ENCODE data around the gene HTRA2. TPM values are rescaled to one million over a fixed set of nuclear protein-coding genes. Genes with fewer than 3 reads are reported as not detected.

HTRA2 gene
- total RNA-seq, 1 experiment from 2014 or later: 24.9 TPM

GRCh38 chr2:74554820-74555531, 25.2 kb downstream of the HTRA2 start:
- H3K79me2 ChIP-seq (ENCODE audit: insufficient read depth, low read length): no peaks in the 10 kb centered on the region
- H3K4me2 ChIP-seq (ENCODE audit: insufficient read depth, insufficient read length, low read length): peak overlapping the region; percentile 63
- H3K23me2 ChIP-seq (ENCODE audit: insufficient read length, low read depth, low read length, poor library complexity, severe bottlenecking): peaks cover 20% of the 10 kb centered on the region
- peak; percentile 61 for DNase-seq
- no peak for TF ChIP-seq CTCF (conservative IDR thresholded peaks at IDR 0.05)
- peak overlapping the region in 1 of 3 experiments; percentile 94; a peak in 2 of 7 replicates for H3K27ac Mint-ChIP-seq
- no peak overlapping the region for H3K23ac ChIP-seq (ENCODE audit: insufficient read length, low read depth, low read length)
- H2BK12ac ChIP-seq (ENCODE audit: insufficient read length, low read depth, low read length): no peak overlapping the region
- H3K4me1 ChIP-seq (ENCODE audit: insufficient read depth, low read length): 0 out of 2 replicates have a peak, but pooled peaks cover 2% of the 10 kb centered on the region
- H3K9me3 ChIP-seq (ENCODE audit: control insufficient read depth, low read depth, low read length): no peaks in the 10 kb centered on the region
- H3K27me3 Mint-ChIP-seq (ENCODE audit: low read depth): peaks cover 51% of the 10 kb centered on the region
- H2AK5ac ChIP-seq (ENCODE audit: insufficient read length, low read length): no peak overlapping the region
- H3K79me1 ChIP-seq (ENCODE audit: insufficient read depth, low read depth, low read length, poor library complexity, severe bottlenecking): no peaks in the 10 kb centered on the region
- no peak overlapping the region for H2BK120ac ChIP-seq (ENCODE audit: low read depth, low read length, poor library complexity, severe bottlenecking)
- peak overlapping the region; percentile 61 for H3K14ac ChIP-seq (ENCODE audit: insufficient read depth, low read length)
- H3K4ac ChIP-seq (ENCODE audit: low read depth, low read length): no peak overlapping the region
- H3K36me3 Mint-ChIP-seq (ENCODE audit: insufficient read depth in 1 of 3, low read depth in 3 of 3): peaks cover 0 to 23% (median 15%) of the 10 kb centered on the region in 3 experiments; a peak in 6 of 7 replicates
- no peak overlapping the region for H4K5ac ChIP-seq (ENCODE audit: insufficient read length, low read depth, low read length)
- H2AFZ ChIP-seq (ENCODE audit: low read length): no peak overlapping the region
- H3T11ph ChIP-seq (ENCODE audit: low read length): no peak overlapping the region
- no CpG with 5 or more reads among the region's 58 CpGs for whole genome bisulfite sequencing (ENCODE audit: extremely low coverage, insufficient read length, low lambda C conversion rate)
- no peak overlapping the region for H2BK15ac ChIP-seq (ENCODE audit: low read depth, low read length)
- peaks cover 20 to 24% of the 10 kb centered on the region in 2 experiments for H3K4me1 Mint-ChIP-seq
- no peaks in the 10 kb centered on the region for H4K20me1 ChIP-seq (ENCODE audit: control insufficient read depth, insufficient read depth, insufficient read length)
- H4K91ac ChIP-seq (ENCODE audit: insufficient read length, low read depth, low read length): no peak overlapping the region
- no peak overlapping the region for H3K27ac ChIP-seq (ENCODE audit: insufficient read length, low read depth, low read length)
- no peak overlapping the region for H3K56ac ChIP-seq (ENCODE audit: insufficient read length, low read depth, low read length)
- peak overlapping the region; percentile 32 for H3K9ac ChIP-seq (ENCODE audit: extremely low read depth, insufficient read length, low read length)
- H2BK5ac ChIP-seq (ENCODE audit: insufficient read length, low read length): no peak overlapping the region
- H3K4me3 Mint-ChIP-seq: peak overlapping the region; percentile 92 to 93
- H2BK20ac ChIP-seq (ENCODE audit: low read depth, low read length, poor library complexity, severe bottlenecking): no peak overlapping the region
- no peaks in the 10 kb centered on the region; the same call in 1 of the 2 replicates for H3K27me3 ChIP-seq (ENCODE audit: insufficient read depth, low read length)
- peak overlapping the region; percentile 10 for H3K18ac ChIP-seq (ENCODE audit: insufficient read length, low read depth, low read length)
- no peak overlapping the region for H4K8ac ChIP-seq (replicated peaks; ENCODE audit: insufficient read length, low read depth, low read length)
- no peaks in the 10 kb centered on the region for H3K9me3 Mint-ChIP-seq
